ENCODE measurements around the gene OR6B2. TPM values are rescaled to one million over a fixed set of nuclear protein-coding genes. Genes with fewer than 3 reads are reported as not detected.

The OR6B2 gene
- total RNA-seq, 1 donor from 2014 or later = not detected

- no peaks in the 10 kb centered on the region for H3K4me1 Mint-ChIP-seq (ENCODE audit: unreplicated experiment)
- no peak for DNase-seq (ENCODE audit: extremely low spot score, unreplicated experiment)
- H3K36me3 Mint-ChIP-seq = no peaks in the 10 kb centered on the region
- TF ChIP-seq CTCF (conservative IDR thresholded peaks at IDR 0.05) = no peak
- no peak overlapping the region for H3K4me3 Mint-ChIP-seq
- H3K9me3 Mint-ChIP-seq = no peaks in the 10 kb centered on the region
- peaks cover 5% of the 10 kb centered on the region for H3K27me3 Mint-ChIP-seq
- no peak overlapping the region for H3K27ac Mint-ChIP-seq
Measured at GRCh38 chr2:240037358-240037757, 7.1 kb upstream of the OR6B2 start.

GRCh38 chr2:240033330-240033678 lies 3.1 kb upstream of the OR6B2 start:
- no peak for DNase-seq (ENCODE audit: extremely low spot score, unreplicated experiment)
- H3K4me1 Mint-ChIP-seq (ENCODE audit: unreplicated experiment) = no peaks in the 10 kb centered on the region
- H3K4me3 Mint-ChIP-seq = no peak overlapping the region
- H3K27me3 Mint-ChIP-seq = peaks cover 36% of the 10 kb centered on the region
- no peaks in the 10 kb centered on the region for H3K36me3 Mint-ChIP-seq
- no peak overlapping the region for H3K27ac Mint-ChIP-seq
- H3K9me3 Mint-ChIP-seq = no peaks in the 10 kb centered on the region
- TF ChIP-seq CTCF (conservative IDR thresholded peaks at IDR 0.05) = no peak

GRCh38 chr2:240032406-240033329 lies 2.4 kb upstream of the OR6B2 start:
- Mint-ChIP-seq H3K4me1 (ENCODE audit: unreplicated experiment) (no peaks in the 10 kb centered on the region), H3K27ac (no peak overlapping the region), H3K9me3 (no peaks in the 10 kb centered on the region), H3K4me3 (no peak overlapping the region), H3K27me3 (peaks cover 39% of the 10 kb centered on the region), H3K36me3 (no peaks in the 10 kb centered on the region)
- no peak for DNase-seq (ENCODE audit: extremely low spot score, unreplicated experiment)
- no peak for TF ChIP-seq CTCF (conservative IDR thresholded peaks at IDR 0.05)

- Mint-ChIP-seq H3K9me3 (no peaks in the 10 kb centered on the region), H3K27ac (peak overlapping the region; percentile 86), H3K27me3 (peaks cover 21% of the 10 kb centered on the region), H3K4me1 (ENCODE audit: unreplicated experiment) (peaks cover 7% of the 10 kb centered on the region), H3K4me3 (peak overlapping the region; percentile 92), H3K36me3 (peaks cover 8% of the 10 kb centered on the region)
- no peak for TF ChIP-seq CTCF (conservative IDR thresholded peaks at IDR 0.05)
- DNase-seq (ENCODE audit: extremely low spot score, unreplicated experiment) = no peak
Measured at GRCh38 chr2:240024766-240025165, 5.5 kb downstream of the OR6B2 start.

GRCh38 chr2:240023792-240024191 lies 6.4 kb downstream of the OR6B2 start:
- peaks cover 7% of the 10 kb centered on the region for H3K4me1 Mint-ChIP-seq (ENCODE audit: unreplicated experiment)
- peaks cover 11% of the 10 kb centered on the region for H3K36me3 Mint-ChIP-seq
- no peak for TF ChIP-seq CTCF (conservative IDR thresholded peaks at IDR 0.05)
- no peak for DNase-seq (ENCODE audit: extremely low spot score, unreplicated experiment)
- peaks cover 13% of the 10 kb centered on the region for H3K27me3 Mint-ChIP-seq
- H3K4me3 Mint-ChIP-seq = peak overlapping the region; percentile 92
- H3K27ac Mint-ChIP-seq = peak overlapping the region; percentile 20
- H3K9me3 Mint-ChIP-seq = no peaks in the 10 kb centered on the region

Measured in type B pancreatic cell (in vitro differentiated cells).